Stimulated activated naive CD8-positive, alpha-beta T cell treated with anti-CD3 and anti-CD28 coated beads, Interleukin-15, amount 100 ng/mL, for 72 hours (primary cell): ENCODE measurements around the gene ARHGAP10.

Source experiments
- ATAC-seq: fragments of 150-1000 bp; cut with Tn5 transposase; 2 replicates; pipeline ENCODE4 v1.10.0; 2021; ENCODE audit warnings: mild to moderate bottlenecking, moderate library complexity
- DNase-seq, 2 donors: peaks; one replicate each; pipeline ENCODE4 v3.0.0; 2021 to 2022
- H3K27ac Mint-ChIP-seq, 2 donors: one replicate each; pipeline ENCODE4 v1.8.0; 2022; ENCODE audit warnings: mild to moderate bottlenecking in 2 of 2, mixed read lengths in 2 of 2, moderate library complexity in 2 of 2
- H3K27me3 Mint-ChIP-seq: one replicate; pipeline ENCODE4 v1.8.0; 2022; ENCODE audit warnings: mixed read lengths
- H3K4me1 Mint-ChIP-seq: one replicate; pipeline ENCODE4 v1.8.0; 2022; ENCODE audit warnings: mild to moderate bottlenecking, mixed read lengths
- H3K4me3 Mint-ChIP-seq, 2 donors: one replicate each; pipeline ENCODE4 v1.8.0; 2022; ENCODE audit warnings: mild to moderate bottlenecking in 2 of 2, mixed read lengths in 2 of 2, moderate library complexity in 1 of 2
- H3K9me3 Mint-ChIP-seq, 2 donors: one replicate each; pipeline ENCODE4 v1.8.0; 2022; ENCODE audit warnings: mixed read lengths in 2 of 2

Gene ARHGAP10

GRCh38 chr4:147731580-147732517 lies at the start of gene ARHGAP10:
Gene ARHGAP10, plus strand, starts transcription at chr4:147732088. Its CDS starts 214 bp downstream, at chr4:147732302.
- DNase-seq (peak; percentile 63 to 66), ATAC-seq (peak; percentile 83)
- Mint-ChIP-seq H3K4me3 (peak within 1 kb of the TSS; percentile 89 to 94), H3K4me1 (peaks cover 48% of the 10 kb centered on the region), H3K9me3 (no peaks in the 10 kb centered on the region), H3K27me3 (peaks cover 44% of the 10 kb centered on the region), H3K27ac (peak within 1 kb of the TSS; percentile 80 to 98)

GRCh38 chr4:147682755-147683154 lies 49.1 kb upstream of the ARHGAP10 start:
- ATAC-seq (no peak), DNase-seq (no peak)
- Mint-ChIP-seq H3K4me3 (peak overlapping the region; percentile 92 to 99), H3K4me1 (peaks cover 17% of the 10 kb centered on the region), H3K9me3 (no peaks in the 10 kb centered on the region), H3K27ac (peak overlapping the region in 1 of 2 donors; percentile 98), H3K27me3 (peaks cover 13% of the 10 kb centered on the region)

- Mint-ChIP-seq H3K9me3 (no peaks in the 10 kb centered on the region), H3K27ac (peak overlapping the region; percentile 98), H3K27me3 (peaks cover 13% of the 10 kb centered on the region), H3K4me3 (peak overlapping the region; percentile 92 to 99), H3K4me1 (peaks cover 17% of the 10 kb centered on the region)
- DNase-seq = no peak
- no peak for ATAC-seq
Observed at GRCh38 chr4:147683188-147683591, 48.7 kb upstream of the ARHGAP10 start.

GRCh38 chr4:147683717-147684700 lies 47.9 kb upstream of the ARHGAP10 start, which contains the start of gene PRMT9:
Gene PRMT9, minus strand, starts transcription at chr4:147684163. Its CDS starts 176 bp downstream, at chr4:147683987.
- Mint-ChIP-seq H3K27ac (peak within 1 kb of the TSS; percentile 98), H3K9me3 (no peaks in the 10 kb centered on the region), H3K4me1 (peaks cover 21% of the 10 kb centered on the region), H3K27me3 (peaks cover 13% of the 10 kb centered on the region), H3K4me3 (peak within 1 kb of the TSS; percentile 92 to 99)
- DNase-seq (peak; percentile 85 to 87), ATAC-seq (peak; percentile 99)

- ATAC-seq = peak; percentile 68
- Mint-ChIP-seq H3K27ac (no peak overlapping the region), H3K4me1 (peaks cover 8% of the 10 kb centered on the region), H3K4me3 (peak overlapping the region in 1 of 2 donors; percentile 54), H3K9me3 (no peaks in the 10 kb centered on the region), H3K27me3 (peaks cover 29% of the 10 kb centered on the region)
- peak; percentile 19 to 27 for DNase-seq
Observed at GRCh38 chr4:147689067-147689466, 42.8 kb upstream of the ARHGAP10 start.

- ATAC-seq = no peak
- no peaks in the 10 kb centered on the region for H3K9me3 Mint-ChIP-seq
- H3K4me3 Mint-ChIP-seq = no peak overlapping the region
- peaks cover 29% of the 10 kb centered on the region for H3K27me3 Mint-ChIP-seq
- DNase-seq = no peak
- H3K4me1 Mint-ChIP-seq = peaks cover 8% of the 10 kb centered on the region
- no peak overlapping the region for H3K27ac Mint-ChIP-seq
Observed at GRCh38 chr4:147691820-147692219, 40.1 kb upstream of the ARHGAP10 start.

- no peaks in the 10 kb centered on the region for H3K9me3 Mint-ChIP-seq
- no peak for ATAC-seq
- H3K4me3 Mint-ChIP-seq = no peak overlapping the region
- peaks cover 24% of the 10 kb centered on the region for H3K27me3 Mint-ChIP-seq
- H3K27ac Mint-ChIP-seq = no peak overlapping the region
- no peak for DNase-seq
- H3K4me1 Mint-ChIP-seq = peaks cover 8% of the 10 kb centered on the region
Observed at GRCh38 chr4:147693218-147693617, 38.7 kb upstream of the ARHGAP10 start.

- H3K9me3 Mint-ChIP-seq = no peaks in the 10 kb centered on the region
- no peak for DNase-seq
- H3K27me3 Mint-ChIP-seq = peaks cover 23% of the 10 kb centered on the region
- no peak overlapping the region for H3K4me3 Mint-ChIP-seq
- no peak for ATAC-seq
- H3K27ac Mint-ChIP-seq = no peak overlapping the region
- no peaks in the 10 kb centered on the region for H3K4me1 Mint-ChIP-seq
Observed at GRCh38 chr4:147696866-147697265, 35.0 kb upstream of the ARHGAP10 start.

GRCh38 chr4:147704846-147705245 lies 27.0 kb upstream of the ARHGAP10 start:
- Mint-ChIP-seq H3K27me3 (peaks cover 5% of the 10 kb centered on the region), H3K4me3 (no peak overlapping the region), H3K4me1 (no peaks in the 10 kb centered on the region), H3K9me3 (no peaks in the 10 kb centered on the region), H3K27ac (no peak overlapping the region)
- ATAC-seq (no peak), DNase-seq (no peak)

- Mint-ChIP-seq H3K9me3 (no peaks in the 10 kb centered on the region), H3K27ac (no peak overlapping the region), H3K4me3 (no peak overlapping the region), H3K27me3 (no peaks in the 10 kb centered on the region), H3K4me1 (no peaks in the 10 kb centered on the region)
- peak; percentile 50 for ATAC-seq
- peak; percentile 24 to 41 for DNase-seq
Observed at GRCh38 chr4:147707892-147708672, 23.8 kb upstream of the ARHGAP10 start.

GRCh38 chr4:147709999-147710398 lies 21.9 kb upstream of the ARHGAP10 start:
- DNase-seq = no peak
- ATAC-seq = no peak

GRCh38 chr4:147714575-147715401 lies 17.1 kb upstream of the ARHGAP10 start:
- Mint-ChIP-seq H3K4me3 (no peak overlapping the region), H3K4me1 (peaks cover 11% of the 10 kb centered on the region), H3K27ac (no peak overlapping the region), H3K27me3 (peaks cover 9% of the 10 kb centered on the region), H3K9me3 (no peaks in the 10 kb centered on the region)
- no peak for DNase-seq
- no peak for ATAC-seq

More at GRCh38 chr4:147709999-147710398, 21.9 kb upstream of the ARHGAP10 start:
- H3K4me3 Mint-ChIP-seq = no peak overlapping the region
- no peaks in the 10 kb centered on the region for H3K27me3 Mint-ChIP-seq
- no peaks in the 10 kb centered on the region for H3K9me3 Mint-ChIP-seq
- no peak overlapping the region for H3K27ac Mint-ChIP-seq
- no peaks in the 10 kb centered on the region for H3K4me1 Mint-ChIP-seq

GRCh38 chr4:147717878-147718277 lies 14.0 kb upstream of the ARHGAP10 start:
- peaks cover 11% of the 10 kb centered on the region for H3K4me1 Mint-ChIP-seq
- H3K27ac Mint-ChIP-seq = peak overlapping the region in 1 of 2 donors; percentile 86
- DNase-seq (no peak), ATAC-seq (no peak)
- H3K4me3 Mint-ChIP-seq = peak overlapping the region in 1 of 2 donors; percentile 30
- peaks cover 9% of the 10 kb centered on the region for H3K27me3 Mint-ChIP-seq
- no peaks in the 10 kb centered on the region for H3K9me3 Mint-ChIP-seq

GRCh38 chr4:147723326-147723725 lies 8.6 kb upstream of the ARHGAP10 start:
- Mint-ChIP-seq H3K9me3 (no peaks in the 10 kb centered on the region), H3K4me1 (peaks cover 6% of the 10 kb centered on the region), H3K27ac (no peak overlapping the region), H3K4me3 (no peak overlapping the region), H3K27me3 (peaks cover 14% of the 10 kb centered on the region)
- no peak for DNase-seq
- ATAC-seq = no peak
